Mesenchymal stem cell (in vitro differentiated cells and primary cell): ENCODE data around the gene AP3B2.

Source experiments
- DNase-seq: peaks from one replicate; pipeline ENCODE4 v3.0.0-alpha.2; 2013
- H2AFZ ChIP-seq: one replicate; pipeline ENCODE4 v1.6.1; 2013; ENCODE audit warnings: low read depth, mild to moderate bottlenecking, control low read depth, inconsistent platforms, low read length, moderate library complexity
- H2AK5ac ChIP-seq: 2 replicates; pipeline ENCODE4 v1.6.1; 2013; ENCODE audit warnings: low read length, moderate library complexity, mild to moderate bottlenecking, inconsistent platforms; ENCODE audit not compliant: severe bottlenecking
- H2BK120ac ChIP-seq: one replicate; pipeline ENCODE4 v1.6.1; 2013; ENCODE audit warnings: low read depth, mild to moderate bottlenecking, inconsistent platforms, low read length, moderate library complexity
- H2BK12ac ChIP-seq, 2 experiments: one replicate each; pipeline ENCODE4 v1.6.1; 2013; ENCODE audit warnings: inconsistent platforms in 2 of 2, low read length in 2 of 2, mild to moderate bottlenecking in 2 of 2, moderate library complexity in 2 of 2, control low read depth in 1 of 2
- H2BK15ac ChIP-seq: one replicate; pipeline ENCODE4 v1.6.1; 2013; ENCODE audit warnings: mild to moderate bottlenecking, low read depth, inconsistent platforms; ENCODE audit not compliant: poor library complexity, severe bottlenecking
- H2BK5ac ChIP-seq: 2 replicates; pipeline ENCODE4 v1.6.1; 2013; ENCODE audit warnings: low read depth, mild to moderate bottlenecking, low read length, control low read depth, inconsistent platforms; ENCODE audit not compliant: poor library complexity, severe bottlenecking
- H3K14ac ChIP-seq, 2 experiments: one replicate each; pipeline ENCODE4 v1.6.1; 2013; ENCODE audit warnings: inconsistent platforms in 2 of 2, low read length in 2 of 2, control low read depth in 1 of 2, mild to moderate bottlenecking in 1 of 2, moderate library complexity in 1 of 2
- H3K18ac ChIP-seq, 2 experiments: one replicate each; pipeline ENCODE4 v1.6.1; 2013; ENCODE audit warnings: inconsistent platforms in 2 of 2, low read length in 2 of 2, control low read depth in 1 of 2, low read depth in 1 of 2, mild to moderate bottlenecking in 1 of 2
- H3K23ac ChIP-seq, 2 experiments: one replicate each; pipeline ENCODE4 v1.6.1; 2013; ENCODE audit warnings: inconsistent platforms in 2 of 2, low read length in 2 of 2, mild to moderate bottlenecking in 2 of 2, moderate library complexity in 2 of 2, control low read depth in 1 of 2
- H3K27ac ChIP-seq: 2 replicates; pipeline ENCODE4 v1.5.1; 2013; ENCODE audit warnings: mild to moderate bottlenecking, moderate library complexity, low read length, control low read depth, inconsistent platforms; ENCODE audit not compliant: poor library complexity, severe bottlenecking
- H3K27me3 ChIP-seq, 2 experiments: 2 replicates each; pipeline versions ENCODE4 v1.6.1 to v1.7.0; 2013; ENCODE audit warnings: low read length in 2 of 2, mild to moderate bottlenecking in 2 of 2, moderate library complexity in 2 of 2, control low read depth in 1 of 2, inconsistent platforms in 1 of 2; ENCODE audit not compliant: control insufficient read depth in 1 of 2, insufficient read depth in 1 of 2
- H3K36me3 ChIP-seq, 2 experiments: 2 replicates each; pipeline versions ENCODE4 v1.6.1 to v1.7.0; 2013; ENCODE audit warnings: low read length in 2 of 2, control low read depth in 1 of 2, inconsistent platforms in 1 of 2, low read depth in 1 of 2, mild to moderate bottlenecking in 1 of 2; ENCODE audit not compliant: insufficient read depth in 2 of 2, control insufficient read depth in 1 of 2
- H3K4ac ChIP-seq, 2 experiments: one replicate each; pipeline ENCODE4 v1.6.1; 2013; ENCODE audit warnings: inconsistent platforms in 2 of 2, low read length in 2 of 2, mild to moderate bottlenecking in 2 of 2, moderate library complexity in 2 of 2, control low read depth in 1 of 2, low read depth in 1 of 2
- H3K4me1 ChIP-seq: 2 replicates; pipeline ENCODE4 v1.6.1; 2013; ENCODE audit warnings: low read depth, low read length, control low read depth; ENCODE audit not compliant: control insufficient read depth, insufficient read depth
- H3K4me2 ChIP-seq: 2 replicates; pipeline ENCODE4 v1.6.1; 2013; ENCODE audit warnings: low read length, mild to moderate bottlenecking, inconsistent platforms; ENCODE audit not compliant: poor library complexity, severe bottlenecking
- H3K4me3 ChIP-seq, 2 experiments: 2 replicates each; pipeline versions ENCODE4 v1.5.1 to v1.7.0; 2013; ENCODE audit warnings: low read length in 2 of 2, mild to moderate bottlenecking in 2 of 2, control low read depth in 1 of 2, low read depth in 1 of 2; ENCODE audit not compliant: insufficient read depth in 1 of 2
- H3K79me1 ChIP-seq: replicated peaks from 2 replicates; pipeline ENCODE4 v1.6.1; 2013; ENCODE audit warnings: mild to moderate bottlenecking, control low read depth, low read length, inconsistent platforms; ENCODE audit not compliant: poor library complexity, severe bottlenecking
- H3K9ac ChIP-seq: 2 replicates; pipeline ENCODE4 v1.7.0; 2013; ENCODE audit warnings: mild to moderate bottlenecking, low read length, moderate library complexity
- H3K9me3 ChIP-seq: 2 replicates; pipeline ENCODE4 v1.7.0; 2013; ENCODE audit warnings: mild to moderate bottlenecking, low read length; ENCODE audit not compliant: control insufficient read depth
- H4K8ac ChIP-seq: one replicate; pipeline ENCODE4 v1.6.1; 2013; ENCODE audit warnings: inconsistent platforms, mild to moderate bottlenecking, low read length, moderate library complexity
- H4K91ac ChIP-seq: one replicate; pipeline ENCODE4 v1.6.1; 2013; ENCODE audit warnings: mild to moderate bottlenecking, low read length, inconsistent platforms
- WGBS: methylation state at CpG from one replicate; pipeline ENCODE4 v1.1.7; 2013; ENCODE audit warnings: mixed read lengths; 5-methylcytosine and 5-hydroxymethylcytosine counted together

The AP3B2 gene

DNA sequence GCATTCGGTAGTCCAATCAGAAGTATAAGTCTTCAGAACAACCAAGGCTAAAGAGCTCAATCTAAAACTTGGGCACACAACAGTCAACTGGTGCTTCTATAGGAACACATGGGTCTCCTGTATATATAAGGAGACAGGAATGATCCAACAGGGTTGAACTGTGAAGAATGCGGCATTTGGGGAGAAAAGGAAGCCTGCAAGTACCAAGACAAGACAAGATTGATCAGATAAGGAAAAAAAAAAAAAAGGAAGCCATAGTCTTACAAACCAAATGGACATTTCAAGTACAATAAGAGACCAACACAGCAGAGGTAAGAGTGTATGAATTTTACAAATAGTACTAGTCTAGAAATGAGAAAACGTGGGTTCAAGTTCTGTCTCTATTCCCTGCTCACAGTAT is 69.0 kb downstream of the AP3B2 start:
- Histone ChIP-seq H3K9ac (no peak overlapping the region), H3K4ac (no peak overlapping the region), H2AK5ac (no peak overlapping the region)

DNA sequence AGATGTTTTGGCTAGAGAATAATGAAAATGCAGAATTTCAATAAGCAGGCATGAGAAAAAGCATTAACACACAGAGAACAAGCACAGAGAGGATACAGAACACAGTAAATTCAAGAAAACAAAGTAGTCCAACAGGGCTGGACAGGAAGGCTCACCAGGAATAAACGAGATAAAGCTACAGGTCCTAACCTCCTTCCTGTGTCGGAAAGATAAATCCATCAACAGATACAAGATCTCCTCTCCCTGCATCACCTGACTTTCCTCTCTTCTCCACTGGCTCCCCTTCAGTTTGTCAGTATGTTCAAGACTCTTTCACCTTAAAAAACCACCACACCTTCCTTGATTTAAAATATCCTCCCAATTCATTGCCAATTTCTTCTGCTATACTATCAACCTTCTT is 73.9 kb downstream of the AP3B2 start:
- Histone ChIP-seq H3K36me3 (peaks cover 0 to 3% of the 10 kb centered on the region in 2 experiments), H3K4me2 (no peak overlapping the region), H2BK120ac (no peak overlapping the region), H2AK5ac (no peak overlapping the region), H3K4me3 (no peak overlapping the region), H3K9me3 (no peaks in the 10 kb centered on the region), H3K27me3 (peaks cover 0 to 32% of the 10 kb centered on the region in 2 experiments), H2BK5ac (no peak overlapping the region), H2BK12ac (no peak overlapping the region), H3K27ac (no peak overlapping the region), H3K18ac (no peak overlapping the region), H4K8ac (no peak overlapping the region), H3K9ac (no peak overlapping the region), H3K79me1 (no peaks in the 10 kb centered on the region), H2BK15ac (no peak overlapping the region), H3K4me1 (no peaks in the 10 kb centered on the region), H3K4ac (no peak overlapping the region), H3K23ac (no peak overlapping the region), H3K14ac (no peak overlapping the region), H4K91ac (no peak overlapping the region), H2AFZ (no peak overlapping the region)
- 74% methylated on average over 2 of the region's 2 CpGs for WGBS
- no peak for DNase-seq

More for the DNA sequence above, 69.0 kb downstream of the AP3B2 start:
- H2AFZ ChIP-seq = no peak overlapping the region
- peaks cover 0 to 67% of the 10 kb centered on the region in 2 experiments for H3K27me3 ChIP-seq
- no peak overlapping the region for H4K8ac ChIP-seq
- no peak overlapping the region for H2BK12ac ChIP-seq
- no peak overlapping the region for H2BK5ac ChIP-seq
- no peak for DNase-seq
- H2BK15ac ChIP-seq = no peak overlapping the region
- no peaks in the 10 kb centered on the region for H3K9me3 ChIP-seq
- no peak overlapping the region for H3K4me2 ChIP-seq
- H3K14ac ChIP-seq = no peak overlapping the region
- H3K36me3 ChIP-seq = peaks cover 0 to 3% of the 10 kb centered on the region in 2 experiments
- H3K27ac ChIP-seq = no peak overlapping the region
- 14% methylated on average over 1 of the region's 3 CpGs for WGBS
- no peaks in the 10 kb centered on the region for H3K79me1 ChIP-seq
- H2BK120ac ChIP-seq = no peak overlapping the region
- H3K18ac ChIP-seq = no peak overlapping the region
- H4K91ac ChIP-seq = no peak overlapping the region
- H3K4me1 ChIP-seq = no peaks in the 10 kb centered on the region
- H3K23ac ChIP-seq = no peak overlapping the region
- H3K4me3 ChIP-seq = no peak overlapping the region

- Histone ChIP-seq H3K27me3 (no peaks in the 10 kb centered on the region), H3K4ac (no peak overlapping the region), H3K14ac (no peak overlapping the region), H3K23ac (no peak overlapping the region), H3K4me1 (no peaks in the 10 kb centered on the region), H2BK5ac (no peak overlapping the region), H3K9me3 (no peaks in the 10 kb centered on the region), H3K36me3 (no peaks in the 10 kb centered on the region), H4K91ac (no peak overlapping the region), H3K4me3 (no peak overlapping the region), H2BK15ac (no peak overlapping the region), H2BK12ac (no peak overlapping the region), H3K4me2 (no peak overlapping the region), H3K18ac (no peak overlapping the region), H3K9ac (no peak overlapping the region), H2AK5ac (no peak overlapping the region), H4K8ac (no peak overlapping the region), H3K27ac (no peak overlapping the region), H2BK120ac (no peak overlapping the region), H3K79me1 (no peaks in the 10 kb centered on the region), H2AFZ (no peak overlapping the region)
- DNase-seq = no peak
- whole genome bisulfite sequencing = 65% methylated on average over 3 of the region's 4 CpGs
These were observed 79.6 kb downstream of the AP3B2 start for GRCh38 chr15:82630033-82630432.

DNA sequence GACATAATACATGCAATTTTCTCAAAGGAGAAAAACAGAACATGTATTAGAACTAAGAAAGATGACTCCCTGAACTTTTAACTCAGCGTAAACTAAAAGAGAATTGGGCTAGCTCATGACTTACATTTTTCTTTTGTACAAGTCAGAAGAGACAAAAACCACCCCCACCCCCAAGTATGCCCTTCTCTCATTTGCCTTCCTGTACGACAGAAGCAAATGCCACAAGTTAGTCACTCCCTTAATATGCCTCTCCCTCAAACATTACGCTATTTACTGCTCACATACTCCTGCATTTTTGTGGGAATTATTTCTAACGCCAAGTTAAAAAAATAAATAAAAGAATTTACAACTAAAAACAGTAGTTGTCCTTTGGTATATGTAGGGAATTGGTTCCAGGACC is 84.5 kb downstream of the AP3B2 start:
- Histone ChIP-seq H3K27ac (no peak overlapping the region), H3K9ac (no peak overlapping the region), H3K4ac (no peak overlapping the region), H3K27me3 (no peaks in the 10 kb centered on the region), H3K18ac (no peak overlapping the region), H2AK5ac (no peak overlapping the region), H2BK120ac (no peak overlapping the region), H3K36me3 (no peaks in the 10 kb centered on the region), H2BK15ac (no peak overlapping the region), H3K79me1 (no peaks in the 10 kb centered on the region), H2AFZ (no peak overlapping the region), H3K9me3 (no peaks in the 10 kb centered on the region), H3K4me3 (no peak overlapping the region), H3K14ac (no peak overlapping the region), H4K91ac (no peak overlapping the region), H2BK5ac (no peak overlapping the region), H3K4me1 (no peaks in the 10 kb centered on the region), H3K23ac (no peak overlapping the region), H4K8ac (no peak overlapping the region), H3K4me2 (no peak overlapping the region), H2BK12ac (no peak overlapping the region)
- DNase-seq = no peak
- WGBS = 78% methylated on average over 2 of the region's 4 CpGs
